ENCODE measurements around the gene TLR5. TPM values are rescaled to one million over a fixed set of nuclear protein-coding genes. Genes with fewer than 3 reads are reported as not detected.

The TLR5 gene
- polyA plus RNA-seq, 1 donor = 5.9 TPM

DNA sequence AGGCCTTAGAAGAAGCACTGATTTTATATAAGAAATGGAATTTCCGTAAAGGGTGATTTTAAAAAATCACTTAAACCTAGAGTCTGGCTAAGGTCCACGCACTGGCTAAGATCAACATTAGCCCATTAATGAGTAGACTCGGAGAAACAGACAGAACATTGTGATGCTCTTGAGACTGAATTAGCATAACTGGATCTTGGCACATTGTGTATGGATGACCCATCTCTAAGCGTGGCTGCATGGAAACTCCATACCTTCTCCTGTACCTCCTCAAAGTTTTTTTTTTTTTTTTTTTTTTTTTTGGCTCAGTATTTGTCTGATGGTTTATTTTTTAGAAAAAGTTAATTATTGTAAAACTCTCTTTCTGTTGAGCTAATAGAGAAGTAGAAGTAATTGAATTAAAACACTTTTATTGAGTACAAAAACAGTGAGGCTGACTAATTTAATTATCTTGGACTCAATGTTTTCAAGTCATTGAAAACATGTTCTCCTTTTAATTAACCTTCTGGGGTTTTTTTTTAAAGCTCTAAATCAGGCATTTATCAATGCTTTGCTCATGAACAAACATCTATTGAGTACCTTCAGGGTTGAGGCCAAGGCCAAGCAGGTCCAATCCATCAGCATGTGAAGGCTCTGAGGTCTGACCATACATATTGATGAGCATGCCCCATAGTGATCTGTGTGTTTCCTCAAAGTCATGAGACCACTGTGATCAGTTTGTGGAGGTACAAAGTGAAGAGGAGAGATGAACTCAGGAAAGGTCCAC is 74.0 kb downstream of the TLR5 start:
- DNase-seq = no peak

DNA sequence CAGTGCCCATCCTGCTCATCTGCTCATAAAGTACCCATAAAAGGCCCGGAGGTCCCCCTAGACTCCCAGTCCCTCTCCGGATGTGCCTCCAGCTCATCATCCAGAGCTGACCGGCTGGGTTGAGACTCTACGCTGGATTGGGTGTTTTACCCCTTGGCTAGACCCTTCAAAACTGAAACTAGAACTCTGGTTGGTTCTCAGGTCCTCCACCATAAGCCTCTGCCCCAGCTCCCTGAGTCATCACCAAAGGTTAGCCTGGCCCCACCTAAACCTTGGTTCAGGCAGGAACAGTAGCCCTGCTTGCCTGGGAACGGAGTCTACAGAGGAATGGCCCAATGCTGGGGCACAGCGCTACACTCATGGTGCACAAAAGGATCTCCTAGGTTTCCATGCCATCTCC is 75.1 kb downstream of the TLR5 start:
- no peak for DNase-seq

- DNase-seq = no peak
Measured at GRCh38 chr1:223066415-223066814, 76.6 kb downstream of the TLR5 start.

DNA sequence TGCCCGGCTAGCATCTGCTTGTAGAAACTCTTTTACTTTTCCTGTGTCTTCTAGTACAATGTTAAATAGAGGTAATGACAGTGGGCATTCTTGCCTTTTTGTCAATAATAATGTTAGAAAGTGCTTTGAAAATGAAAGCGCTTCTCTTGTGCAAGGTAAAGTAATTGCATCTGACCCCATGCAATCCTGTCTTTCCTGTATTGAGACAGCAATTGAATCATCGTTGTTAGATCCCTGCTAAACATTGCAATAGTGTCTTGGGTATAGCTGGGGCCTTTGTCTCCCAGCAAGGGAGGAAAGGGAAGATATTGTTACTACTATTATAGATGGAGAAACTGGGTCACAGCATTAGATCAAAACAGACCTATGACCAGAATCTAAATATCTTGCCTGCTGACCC is 80.9 kb downstream of the TLR5 start:
- DNase-seq = no peak

GRCh38 chr1:223059526-223059925 is 83.5 kb downstream of the TLR5 start:
- no peak for DNase-seq

Other genes starting within 250 kb of the TLR5 start
- gene SUSD4, start 220.9 kb upstream of the TLR5 start, polyA plus RNA-seq (ENCODE audit: insufficient read length) = 19.2 TPM

Data from left kidney (tissue), 2 donors.